ENCODE measurements around the gene KLHL21. TPM values are rescaled to one million over a fixed set of nuclear protein-coding genes. Genes with fewer than 3 reads are reported as not detected.

The KLHL21 gene
- total RNA-seq, 1 donor from 2014 or later, result 15.9 TPM

DNA sequence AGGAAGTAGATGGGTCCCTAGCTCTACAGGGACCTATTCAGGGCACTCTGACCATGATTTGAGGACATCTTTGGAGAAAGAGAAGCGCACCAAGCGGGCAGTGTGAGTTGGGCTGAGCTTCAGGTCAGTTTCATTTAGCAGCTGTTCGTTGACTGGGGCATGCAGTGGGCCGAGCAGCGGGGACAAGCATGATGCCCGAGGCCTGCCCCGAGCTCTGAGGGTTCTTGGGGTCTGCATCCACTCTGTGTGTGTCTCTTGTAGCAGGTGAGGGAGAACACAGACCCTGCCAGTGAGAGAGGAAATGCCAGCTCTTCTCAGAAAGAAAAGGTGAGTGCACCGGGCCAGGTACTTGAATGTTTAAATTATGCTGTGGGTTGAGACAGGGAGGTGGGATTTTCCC, 27.4 kb upstream of the KLHL21 start:
- ChIA-PET CTCF (no interaction called here), POLR2A (no interaction called here)
- Mint-ChIP-seq H3K4me1 (peaks cover 25% of the 10 kb centered on the region), H3K27me3 (no peaks in the 10 kb centered on the region), H3K9me3 (no peaks in the 10 kb centered on the region), H3K4me3 (no peak overlapping the region), H3K27ac (no peak overlapping the region), H3K36me3 (ENCODE audit: low read depth) (peaks cover 53% of the 10 kb centered on the region)
- DNase-seq (no peak), ATAC-seq (ENCODE audit: low read depth) (no peak)
- TF ChIP-seq CTCF (IDR thresholded peaks at IDR 0.05), result no peak
- intact Hi-C loops (cut with micrococcal nuclease), result no loop called here

DNA sequence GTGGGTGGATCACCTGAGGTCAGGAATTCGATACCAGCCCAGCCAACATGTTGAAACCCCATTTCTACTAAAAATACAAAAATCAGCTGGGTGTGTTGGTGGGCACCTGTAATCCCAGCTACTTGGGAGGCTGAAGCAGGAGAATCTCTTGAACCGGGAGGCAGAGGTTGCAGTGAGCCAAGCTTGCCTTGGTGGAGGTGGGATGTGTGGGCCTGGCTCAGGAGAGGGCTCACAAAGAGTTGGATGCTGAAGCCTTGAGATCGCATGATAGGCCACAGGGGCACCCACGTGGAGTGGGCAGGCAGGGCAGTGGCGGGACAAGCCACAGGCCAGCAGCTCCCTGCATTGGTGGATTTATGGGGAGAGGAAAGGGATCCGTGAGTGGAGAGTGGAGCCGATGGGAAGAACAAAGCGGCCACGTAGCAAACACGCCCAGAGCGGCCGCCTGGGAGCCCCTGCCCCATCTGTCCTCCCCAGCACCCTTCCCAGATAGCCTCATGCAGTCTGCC, 26.4 kb upstream of the KLHL21 start:
- H3K27ac Mint-ChIP-seq, result no peak overlapping the region
- intact Hi-C loops (cut with micrococcal nuclease), result loop anchor here (5.0 kb wide), 1 partner anchor 137 kb away; the partner anchor contains the start of gene PLEKHG5
- POLR2A ChIA-PET, result no interaction called here

DNA sequence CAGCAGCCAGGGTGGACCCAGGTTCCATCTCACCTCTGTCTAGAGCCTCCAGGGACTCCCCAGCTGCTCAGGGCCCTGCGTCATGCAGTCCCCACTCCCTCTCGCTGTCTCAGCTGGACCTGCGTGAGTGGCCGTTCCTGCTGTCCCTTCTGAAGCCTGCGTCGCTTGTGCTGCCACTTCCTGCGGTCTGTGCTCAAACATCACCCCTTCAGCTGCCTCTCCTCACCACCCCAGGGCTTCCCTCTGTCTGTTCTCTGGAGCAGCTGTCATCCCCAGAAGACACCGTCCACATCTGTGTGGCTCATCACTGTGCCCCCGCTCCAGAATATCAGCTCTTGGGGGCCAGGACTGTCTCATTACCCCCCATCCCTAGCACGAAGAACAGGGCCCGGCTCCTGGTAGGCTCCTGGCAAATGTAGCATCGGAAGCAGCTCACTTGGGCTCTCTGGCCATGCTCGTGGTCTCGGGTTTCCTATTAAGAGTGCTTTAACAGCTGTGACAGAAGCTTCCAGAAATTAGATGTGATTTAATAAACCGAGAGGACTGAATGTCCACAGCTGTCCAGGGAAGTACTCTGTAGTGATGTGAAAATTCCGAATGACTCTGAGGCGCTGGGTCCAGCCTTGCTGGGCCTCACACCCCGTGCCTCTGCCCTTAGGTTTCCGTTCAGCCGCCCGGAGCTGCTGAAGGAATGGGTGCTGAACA, 25.3 kb upstream of the KLHL21 start:
- Mint-ChIP-seq H3K4me3 (no peak overlapping the region), H3K36me3 (ENCODE audit: low read depth) (peaks cover 35% of the 10 kb centered on the region), H3K9me3 (no peaks in the 10 kb centered on the region), H3K27ac (peak overlapping the region; percentile 51), H3K27me3 (no peaks in the 10 kb centered on the region), H3K4me1 (peaks cover 32% of the 10 kb centered on the region)
- no peak for TF ChIP-seq CTCF (IDR thresholded peaks at IDR 0.05)
- CTCF ChIA-PET, result no interaction called here
- POLR2A ChIA-PET, result interaction anchor here (0.5 to 0.8 kb wide), 2 partner anchors 25 to 48 kb away, joined by 3 to 4 read pairs; partner anchors contain the start of genes KLHL21 and ZBTB48
- DNase-seq (no peak), ATAC-seq (ENCODE audit: low read depth) (no peak)
- intact Hi-C loops (cut with micrococcal nuclease), result loop anchor here (5.0 kb wide), 1 partner anchor 136 kb away; the partner anchor contains the start of gene PLEKHG5

More for the DNA sequence above, 26.4 kb upstream of the KLHL21 start:
- Mint-ChIP-seq H3K36me3 (ENCODE audit: low read depth) (peaks cover 45% of the 10 kb centered on the region), H3K9me3 (no peaks in the 10 kb centered on the region), H3K27me3 (no peaks in the 10 kb centered on the region), H3K4me1 (peaks cover 30% of the 10 kb centered on the region), H3K4me3 (no peak overlapping the region)
- no peak for TF ChIP-seq CTCF (IDR thresholded peaks at IDR 0.05)
- no peak for ATAC-seq (ENCODE audit: low read depth)
- no peak for DNase-seq
- CTCF ChIA-PET, result no interaction called here

GRCh38 chr1:6627031-6627430, 24.4 kb upstream of the KLHL21 start:
- peaks cover 32% of the 10 kb centered on the region for H3K4me1 Mint-ChIP-seq
- peak overlapping the region; percentile 86 for H3K4me3 Mint-ChIP-seq
- peaks cover 32% of the 10 kb centered on the region for H3K36me3 Mint-ChIP-seq (ENCODE audit: low read depth)
- intact Hi-C loops (cut with micrococcal nuclease), result loop anchor here (5.0 kb wide), 1 partner anchor 135 kb away; the partner anchor contains the start of gene PLEKHG5
- ChIA-PET CTCF (no interaction called here), POLR2A (interaction anchor here (0.8 kb wide), 1 partner anchor 24 kb away, joined by 3 read pairs; the partner anchor contains the start of gene KLHL21)
- no peak for TF ChIP-seq CTCF (IDR thresholded peaks at IDR 0.05)
- peak overlapping the region; percentile 65 for H3K27ac Mint-ChIP-seq
- H3K27me3 Mint-ChIP-seq, result no peaks in the 10 kb centered on the region
- H3K9me3 Mint-ChIP-seq, result no peaks in the 10 kb centered on the region
- no peak for DNase-seq
- peak; percentile 16 for ATAC-seq (ENCODE audit: low read depth)

DNA sequence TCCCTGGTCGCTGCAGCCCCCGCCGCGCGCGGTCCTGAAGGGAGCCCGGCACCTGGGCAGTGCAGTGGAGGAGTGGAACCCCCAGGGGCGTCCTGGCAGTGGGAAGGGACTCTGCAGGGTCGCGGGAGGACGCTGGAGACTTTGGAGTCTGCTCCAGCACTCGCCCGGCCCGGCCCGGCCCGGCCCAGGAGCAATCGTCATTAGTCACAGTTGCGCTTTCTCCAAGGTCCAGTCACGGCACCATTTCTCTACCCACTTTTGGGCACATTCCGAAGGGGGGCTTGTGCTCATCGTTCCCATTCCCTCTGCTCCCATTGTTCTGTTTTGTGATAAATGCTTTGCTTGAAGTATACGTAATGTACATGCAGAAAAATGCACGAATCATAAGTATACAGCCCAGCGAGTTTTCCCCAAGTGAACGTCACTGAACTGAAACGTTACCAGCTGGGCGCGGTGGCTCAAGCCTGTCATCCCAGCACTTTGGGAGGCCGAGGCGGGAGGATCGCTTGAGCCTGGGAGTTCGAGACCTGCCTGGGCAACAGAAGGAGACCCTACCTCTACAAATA, 23.0 kb upstream of the KLHL21 start:
- Mint-ChIP-seq H3K27me3 (no peaks in the 10 kb centered on the region), H3K4me3 (peak overlapping the region; percentile 86), H3K9me3 (no peaks in the 10 kb centered on the region), H3K27ac (peak overlapping the region; percentile 59), H3K36me3 (ENCODE audit: low read depth) (peaks cover 34% of the 10 kb centered on the region), H3K4me1 (peaks cover 32% of the 10 kb centered on the region)
- ATAC-seq (ENCODE audit: low read depth) (no peak), DNase-seq (no peak)
- no peak for TF ChIP-seq CTCF (IDR thresholded peaks at IDR 0.05)
- intact Hi-C loops (cut with micrococcal nuclease), result loop anchor here (1.0 to 5.0 kb wide), 7 partner anchors 12 to 159 kb away; partner anchors contain the start of genes CAMTA1, DNAJC11, NOL9 and PHF13
- POLR2A ChIA-PET, result interaction anchor here (0.6 to 2.0 kb wide), 5 partner anchors 10 to 72 kb away, joined by 3 to 11 read pairs (median 4); no protein-coding TSS in a partner anchor
- CTCF ChIA-PET, result no interaction called here
